HEK293 (cell line): ENCODE results near the gene EPHA2.

Experiments
- CTCF ChIA-PET: fragments of 350-600 bp; formaldehyde crosslinking; extraction: SDS; loops from one replicate; lab custom pipeline; 2021; ENCODE audit warnings: antibody characterized with exemption; lab: Yijun Ruan, JAX
- POLR2A ChIA-PET: fragments of 300-600 bp; formaldehyde crosslinking; extraction: SDS; loops from one replicate; lab custom pipeline; 2020; ENCODE audit warnings: antibody characterized with exemption, inconsistent platforms; lab: Yijun Ruan, JAX
- H3K27ac ChIP-seq: fragments of 200-500 bp; sonication (Bioruptor generic); 2 replicates; pipeline ENCODE4 v1.5.1; 2014; ENCODE audit warnings: low read depth, low read length, control low read depth, inconsistent platforms; ENCODE audit errors: extremely low read depth
- H3K36me3 ChIP-seq, 2 experiments: fragments of 200-500 bp in 1 of 2; sonication (Bioruptor generic) in 1 of 2; 1 replicate in 1 of 2; 2 replicates in 1 of 2; pipeline ENCODE4 v1.5.1; 2014 to 2017; ENCODE audit warnings: inconsistent platforms in 2 of 2, low read length in 2 of 2; ENCODE audit not compliant: control insufficient read depth in 2 of 2, insufficient read depth in 1 of 2
- H3K4me1 ChIP-seq: fragments of 200-500 bp; sonication (Bioruptor generic); 2 replicates; pipeline ENCODE4 v1.5.1; 2014; ENCODE audit warnings: mild to moderate bottlenecking, low read length, inconsistent platforms; ENCODE audit not compliant: control insufficient read depth, insufficient read depth
- H3K4me3 ChIP-seq: 2 replicates; pipeline ENCODE4 v1.5.1; 2011; ENCODE audit warnings: low read depth, mild to moderate bottlenecking, control low read depth, low read length, moderate library complexity
- H3K9me3 ChIP-seq: fragments of 200-500 bp; sonication (Bioruptor generic); 2 replicates; pipeline ENCODE4 v1.5.1; 2014; ENCODE audit warnings: low read depth, low read length, inconsistent platforms; ENCODE audit not compliant: control insufficient read depth, insufficient read depth
- EGR2 ChIP-seq: fragments of 450-650 bp; formaldehyde crosslinking; IDR thresholded peaks from 2 replicates; pipeline ENCODE4 v1.5.1; 2016; ENCODE audit warnings: low read depth, missing biosample characterization, missing genetic modification characterization
- GLIS2 ChIP-seq: fragments of 450-650 bp; formaldehyde crosslinking; IDR thresholded peaks from 2 replicates; pipeline ENCODE4 v1.5.1; 2016; ENCODE audit warnings: missing biosample characterization, missing genetic modification characterization
- OVOL3 ChIP-seq: fragments of 450-650 bp; formaldehyde crosslinking; IDR thresholded peaks from 2 replicates; pipeline ENCODE4 v1.5.1; 2016; ENCODE audit warnings: missing biosample characterization, missing genetic modification characterization
- SCRT2 ChIP-seq: fragments of 450-650 bp; formaldehyde crosslinking; IDR thresholded peaks from 2 replicates; pipeline ENCODE4 v1.5.1; 2016; ENCODE audit warnings: missing biosample characterization, missing genetic modification characterization
- TCF7L2 ChIP-seq: IDR thresholded peaks from 2 replicates; pipeline ENCODE4 v1.6.1; 2011; ENCODE audit warnings: low read depth, mild to moderate bottlenecking, inconsistent platforms, low read length, moderate library complexity, borderline replicate concordance
- ZNF138 ChIP-seq: fragments of 450-650 bp; formaldehyde crosslinking; IDR thresholded peaks from 2 replicates; pipeline ENCODE4 v1.5.1; 2016; ENCODE audit warnings: missing biosample characterization, missing genetic modification characterization, borderline replicate concordance
- ZNF24 ChIP-seq: fragments of 450-650 bp; formaldehyde crosslinking; IDR thresholded peaks from 2 replicates; pipeline ENCODE4 v1.5.1; 2016; ENCODE audit warnings: missing biosample characterization, missing genetic modification characterization
- ZNF248 ChIP-seq: fragments of 450-650 bp; formaldehyde crosslinking; IDR thresholded peaks from 2 replicates; pipeline ENCODE4 v1.5.1; 2017; ENCODE audit warnings: missing biosample characterization, missing genetic modification characterization
- ZNF311 ChIP-seq: fragments of 450-650 bp; formaldehyde crosslinking; IDR thresholded peaks from 2 replicates; pipeline ENCODE4 v1.5.1; 2017; ENCODE audit warnings: missing biosample characterization, missing genetic modification characterization, borderline replicate concordance
- ZNF426 ChIP-seq: fragments of 450-650 bp; formaldehyde crosslinking; IDR thresholded peaks from 2 replicates; pipeline ENCODE4 v1.5.1; 2017; ENCODE audit warnings: missing biosample characterization, missing genetic modification characterization, mild to moderate bottlenecking, inconsistent platforms, moderate library complexity
- ZNF580 ChIP-seq: fragments of 450-650 bp; formaldehyde crosslinking; IDR thresholded peaks from 2 replicates; pipeline ENCODE4 v1.5.1; 2016; ENCODE audit warnings: missing biosample characterization, missing genetic modification characterization
- ZNF600 ChIP-seq: fragments of 450-650 bp; formaldehyde crosslinking; IDR thresholded peaks from 2 replicates; pipeline ENCODE4 v1.5.1; 2016; ENCODE audit warnings: missing biosample characterization, missing genetic modification characterization
- ZNF623 ChIP-seq: fragments of 450-650 bp; formaldehyde crosslinking; IDR thresholded peaks from 2 replicates; pipeline ENCODE4 v1.5.1; 2016; ENCODE audit warnings: missing biosample characterization, missing genetic modification characterization
- ZNF629 ChIP-seq: fragments of 450-650 bp; formaldehyde crosslinking; IDR thresholded peaks from 2 replicates; pipeline ENCODE4 v1.5.1; 2017; ENCODE audit warnings: missing biosample characterization, missing genetic modification characterization
- ZNF768 ChIP-seq: fragments of 450-650 bp; formaldehyde crosslinking; IDR thresholded peaks from 2 replicates; pipeline ENCODE4 v1.5.1; 2018; ENCODE audit warnings: missing biosample characterization, mild to moderate bottlenecking, missing genetic modification characterization
- TF ChIP-seq, protein P1 (sequence below): fragments of 450-650 bp; formaldehyde crosslinking; IDR thresholded peaks from 2 replicates; pipeline ENCODE4 v1.5.1; 2016; ENCODE audit warnings: missing biosample characterization, missing genetic modification characterization
- TF ChIP-seq, protein P2 (sequence below): IDR thresholded peaks from 2 replicates; pipeline ENCODE4 v1.6.1; 2011; ENCODE audit warnings: mild to moderate bottlenecking, low read depth, low read length, borderline replicate concordance
- TF ChIP-seq, protein P3 (sequence below): fragments of 450-650 bp; formaldehyde crosslinking; IDR thresholded peaks from 2 replicates; pipeline ENCODE4 v1.5.1; 2016; ENCODE audit warnings: missing biosample characterization, missing genetic modification characterization
- TF ChIP-seq, protein P4 (sequence below): fragments of 450-650 bp; formaldehyde crosslinking; IDR thresholded peaks from 2 replicates; pipeline ENCODE4 v1.5.1; 2016; ENCODE audit warnings: missing biosample characterization, missing genetic modification characterization
- TF ChIP-seq, protein P5 (sequence below): fragments of 450-650 bp; formaldehyde crosslinking; IDR thresholded peaks from 2 replicates; pipeline ENCODE4 v1.5.1; 2016; ENCODE audit warnings: missing biosample characterization, missing genetic modification characterization, low read depth

EPHA2 gene

DNA sequence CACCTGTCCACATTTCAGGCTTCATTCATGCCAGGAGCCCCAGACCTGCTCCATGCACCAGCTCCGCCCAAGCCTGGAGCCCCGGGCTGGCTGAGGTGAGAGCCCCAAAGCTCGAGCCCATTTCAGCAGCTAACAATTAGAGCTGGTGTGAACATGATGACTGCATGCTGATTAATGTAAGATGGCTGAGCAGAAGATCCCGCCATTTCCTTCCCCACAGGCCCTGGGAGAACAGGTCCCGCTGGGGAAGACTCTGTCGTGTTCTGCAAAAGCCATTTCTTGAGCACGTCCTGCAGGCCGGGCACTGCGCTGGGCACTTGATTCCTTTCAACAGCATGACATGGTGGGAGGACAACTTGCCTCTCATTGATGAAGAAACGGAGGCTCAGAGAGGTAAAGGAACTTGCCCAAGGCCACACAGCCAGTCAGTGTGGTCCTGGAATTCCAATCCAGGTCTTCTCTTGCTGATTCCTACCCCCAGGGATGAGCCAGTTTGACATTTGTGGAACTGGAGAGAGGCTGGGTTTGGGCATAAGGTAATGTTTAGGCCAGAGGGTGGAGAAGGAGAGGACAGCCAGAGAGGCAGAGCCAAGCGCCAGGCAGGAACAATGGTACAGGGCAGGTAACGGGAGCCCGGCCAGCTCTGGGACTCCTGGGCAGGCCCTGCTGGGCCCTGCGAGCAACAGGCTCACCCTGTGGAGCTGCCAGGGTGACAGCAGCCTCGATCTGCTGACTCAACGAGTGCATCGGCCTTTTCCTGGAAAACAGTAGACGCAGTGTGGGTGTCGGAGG is 28.1 kb upstream of the EPHA2 start:
- H3K27ac ChIP-seq: no peak overlapping the region
- POLR2A ChIA-PET: no interaction called here

GRCh38 chr1:16183179-16183578 is 27.3 kb upstream of the EPHA2 start:
- TF ChIP-seq, protein P1, sequence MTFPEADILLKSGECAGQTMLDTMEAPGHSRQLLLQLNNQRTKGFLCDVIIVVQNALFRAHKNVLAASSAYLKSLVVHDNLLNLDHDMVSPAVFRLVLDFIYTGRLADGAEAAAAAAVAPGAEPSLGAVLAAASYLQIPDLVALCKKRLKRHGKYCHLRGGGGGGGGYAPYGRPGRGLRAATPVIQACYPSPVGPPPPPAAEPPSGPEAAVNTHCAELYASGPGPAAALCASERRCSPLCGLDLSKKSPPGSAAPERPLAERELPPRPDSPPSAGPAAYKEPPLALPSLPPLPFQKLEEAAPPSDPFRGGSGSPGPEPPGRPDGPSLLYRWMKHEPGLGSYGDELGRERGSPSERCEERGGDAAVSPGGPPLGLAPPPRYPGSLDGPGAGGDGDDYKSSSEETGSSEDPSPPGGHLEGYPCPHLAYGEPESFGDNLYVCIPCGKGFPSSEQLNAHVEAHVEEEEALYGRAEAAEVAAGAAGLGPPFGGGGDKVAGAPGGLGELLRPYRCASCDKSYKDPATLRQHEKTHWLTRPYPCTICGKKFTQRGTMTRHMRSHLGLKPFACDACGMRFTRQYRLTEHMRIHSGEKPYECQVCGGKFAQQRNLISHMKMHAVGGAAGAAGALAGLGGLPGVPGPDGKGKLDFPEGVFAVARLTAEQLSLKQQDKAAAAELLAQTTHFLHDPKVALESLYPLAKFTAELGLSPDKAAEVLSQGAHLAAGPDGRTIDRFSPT (tag by site-specific recombination): peak; percentile 49; the same call in 1 of the 2 replicates
- no peak for TF ChIP-seq TCF7L2
- no peaks in the 10 kb centered on the region for H3K36me3 ChIP-seq
- no peak overlapping the region for H3K4me3 ChIP-seq
- CTCF ChIA-PET: interaction anchor here (0.6 to 15.1 kb wide), 3 partner anchors 30 to 171 kb away, joined by 4 to 427 read pairs (median 4); no protein-coding TSS in a partner anchor
- no peaks in the 10 kb centered on the region for H3K4me1 ChIP-seq
- H3K27ac ChIP-seq: no peak overlapping the region
- H3K9me3 ChIP-seq: no peaks in the 10 kb centered on the region
- POLR2A ChIA-PET: no interaction called here

More for the DNA sequence above, 28.1 kb upstream of the EPHA2 start:
- no peak overlapping the region for H3K4me3 ChIP-seq
- CTCF ChIA-PET: interaction anchor here (0.6 to 15.1 kb wide), 4 partner anchors 31 to 178 kb away, joined by 4 to 427 read pairs (median 6); no protein-coding TSS in a partner anchor
- H3K36me3 ChIP-seq: no peaks in the 10 kb centered on the region
- no peaks in the 10 kb centered on the region for H3K4me1 ChIP-seq
- TF ChIP-seq ZNF600 (tag by site-specific recombination) (no peak), ZNF768 (peak; percentile 89), ZNF580 (tag by site-specific recombination) (0 out of 2 replicates have a peak, but pooled peaks have one; percentile 18), ZNF248 (no peak), SCRT2 (tag by site-specific recombination) (peak; percentile 77), ZNF24 (tag by site-specific recombination) (no peak)
- TF ChIP-seq, all 188 proteins: peak for 3
- H3K9me3 ChIP-seq: no peaks in the 10 kb centered on the region

DNA sequence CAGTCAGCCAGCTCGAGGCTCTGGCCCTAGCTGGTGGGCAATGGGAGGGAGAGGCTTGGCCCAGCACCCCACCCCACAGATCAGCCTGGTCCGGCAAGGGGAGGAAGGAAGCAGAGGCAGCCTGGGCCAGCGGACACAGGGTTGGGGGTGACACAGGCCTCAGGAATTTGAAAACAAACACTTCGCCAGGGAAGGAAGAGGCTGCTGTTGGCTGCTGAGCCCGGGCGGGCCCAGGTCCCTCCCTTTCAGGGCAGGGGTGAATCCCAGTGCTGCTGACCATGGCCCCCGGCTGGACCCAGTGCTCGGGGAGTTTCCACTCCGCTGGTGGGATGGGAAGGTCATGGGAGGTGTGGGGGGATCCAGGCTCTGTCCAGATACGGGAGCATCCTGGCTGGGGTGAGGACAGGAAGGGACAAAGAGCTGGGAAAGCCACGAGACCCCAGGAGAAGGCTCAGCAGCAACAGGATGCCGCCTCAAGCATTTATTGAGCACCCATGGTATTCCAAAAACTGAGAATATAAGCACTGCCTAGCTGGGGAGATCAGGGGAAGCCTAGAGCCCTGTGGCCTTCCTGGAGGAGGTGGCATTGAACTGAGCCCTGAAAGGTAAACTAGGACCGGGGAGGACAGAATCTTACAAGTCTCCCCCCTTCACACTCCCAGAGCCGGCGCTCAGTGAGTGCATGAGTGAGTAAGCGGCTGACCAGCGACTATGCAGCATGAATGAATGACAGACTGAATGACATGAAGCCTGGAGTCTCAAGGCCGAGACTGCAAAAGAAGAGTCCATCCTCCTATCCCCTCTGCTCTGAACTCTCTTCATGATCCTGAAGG is 26.2 kb upstream of the EPHA2 start:
- no peak overlapping the region for H3K27ac ChIP-seq
- H3K4me3 ChIP-seq: no peak overlapping the region
- TF ChIP-seq, protein P2, sequence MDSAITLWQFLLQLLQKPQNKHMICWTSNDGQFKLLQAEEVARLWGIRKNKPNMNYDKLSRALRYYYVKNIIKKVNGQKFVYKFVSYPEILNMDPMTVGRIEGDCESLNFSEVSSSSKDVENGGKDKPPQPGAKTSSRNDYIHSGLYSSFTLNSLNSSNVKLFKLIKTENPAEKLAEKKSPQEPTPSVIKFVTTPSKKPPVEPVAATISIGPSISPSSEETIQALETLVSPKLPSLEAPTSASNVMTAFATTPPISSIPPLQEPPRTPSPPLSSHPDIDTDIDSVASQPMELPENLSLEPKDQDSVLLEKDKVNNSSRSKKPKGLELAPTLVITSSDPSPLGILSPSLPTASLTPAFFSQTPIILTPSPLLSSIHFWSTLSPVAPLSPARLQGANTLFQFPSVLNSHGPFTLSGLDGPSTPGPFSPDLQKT: no peak
- TF ChIP-seq ZNF426 (tag by site-specific recombination) (no peak), OVOL3 (no peak), EGR2 (tag by site-specific recombination) (no peak), GLIS2 (tag by site-specific recombination) (0 out of 2 replicates have a peak, but pooled peaks have one; percentile 13), ZNF623 (tag by site-specific recombination) (no peak), ZNF629 (tag by site-specific recombination) (no peak), ZNF311 (tag by site-specific recombination) (no peak), ZNF138 (no peak)
- TF ChIP-seq, protein P3, sequence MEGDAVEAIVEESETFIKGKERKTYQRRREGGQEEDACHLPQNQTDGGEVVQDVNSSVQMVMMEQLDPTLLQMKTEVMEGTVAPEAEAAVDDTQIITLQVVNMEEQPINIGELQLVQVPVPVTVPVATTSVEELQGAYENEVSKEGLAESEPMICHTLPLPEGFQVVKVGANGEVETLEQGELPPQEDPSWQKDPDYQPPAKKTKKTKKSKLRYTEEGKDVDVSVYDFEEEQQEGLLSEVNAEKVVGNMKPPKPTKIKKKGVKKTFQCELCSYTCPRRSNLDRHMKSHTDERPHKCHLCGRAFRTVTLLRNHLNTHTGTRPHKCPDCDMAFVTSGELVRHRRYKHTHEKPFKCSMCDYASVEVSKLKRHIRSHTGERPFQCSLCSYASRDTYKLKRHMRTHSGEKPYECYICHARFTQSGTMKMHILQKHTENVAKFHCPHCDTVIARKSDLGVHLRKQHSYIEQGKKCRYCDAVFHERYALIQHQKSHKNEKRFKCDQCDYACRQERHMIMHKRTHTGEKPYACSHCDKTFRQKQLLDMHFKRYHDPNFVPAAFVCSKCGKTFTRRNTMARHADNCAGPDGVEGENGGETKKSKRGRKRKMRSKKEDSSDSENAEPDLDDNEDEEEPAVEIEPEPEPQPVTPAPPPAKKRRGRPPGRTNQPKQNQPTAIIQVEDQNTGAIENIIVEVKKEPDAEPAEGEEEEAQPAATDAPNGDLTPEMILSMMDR: no peak
- TF ChIP-seq, protein P4, sequence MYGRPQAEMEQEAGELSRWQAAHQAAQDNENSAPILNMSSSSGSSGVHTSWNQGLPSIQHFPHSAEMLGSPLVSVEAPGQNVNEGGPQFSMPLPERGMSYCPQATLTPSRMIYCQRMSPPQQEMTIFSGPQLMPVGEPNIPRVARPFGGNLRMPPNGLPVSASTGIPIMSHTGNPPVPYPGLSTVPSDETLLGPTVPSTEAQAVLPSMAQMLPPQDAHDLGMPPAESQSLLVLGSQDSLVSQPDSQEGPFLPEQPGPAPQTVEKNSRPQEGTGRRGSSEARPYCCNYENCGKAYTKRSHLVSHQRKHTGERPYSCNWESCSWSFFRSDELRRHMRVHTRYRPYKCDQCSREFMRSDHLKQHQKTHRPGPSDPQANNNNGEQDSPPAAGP (tag by site-specific recombination): peak; percentile 48; the same call in 1 of the 2 replicates
- TF ChIP-seq, protein P5, sequence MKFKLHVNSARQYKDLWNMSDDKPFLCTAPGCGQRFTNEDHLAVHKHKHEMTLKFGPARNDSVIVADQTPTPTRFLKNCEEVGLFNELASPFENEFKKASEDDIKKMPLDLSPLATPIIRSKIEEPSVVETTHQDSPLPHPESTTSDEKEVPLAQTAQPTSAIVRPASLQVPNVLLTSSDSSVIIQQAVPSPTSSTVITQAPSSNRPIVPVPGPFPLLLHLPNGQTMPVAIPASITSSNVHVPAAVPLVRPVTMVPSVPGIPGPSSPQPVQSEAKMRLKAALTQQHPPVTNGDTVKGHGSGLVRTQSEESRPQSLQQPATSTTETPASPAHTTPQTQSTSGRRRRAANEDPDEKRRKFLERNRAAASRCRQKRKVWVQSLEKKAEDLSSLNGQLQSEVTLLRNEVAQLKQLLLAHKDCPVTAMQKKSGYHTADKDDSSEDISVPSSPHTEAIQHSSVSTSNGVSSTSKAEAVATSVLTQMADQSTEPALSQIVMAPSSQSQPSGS (tag by site-specific recombination): no peak
- H3K36me3 ChIP-seq: no peaks in the 10 kb centered on the region
- H3K4me1 ChIP-seq: no peaks in the 10 kb centered on the region
- no peaks in the 10 kb centered on the region for H3K9me3 ChIP-seq
- POLR2A ChIA-PET: interaction anchor here (1.4 to 2.0 kb wide), 3 partner anchors 18 to 28 kb away, joined by 3 to 10 read pairs (median 5); no protein-coding TSS in a partner anchor
- CTCF ChIA-PET: interaction anchor here (0.6 to 15.1 kb wide), 6 partner anchors 29 to 109 kb away, joined by 3 to 427 read pairs (median 4); partner anchors contain the start of gene FAM131C
